ENCODE data around the gene FBXO21. TPM values are rescaled to one million over a fixed set of nuclear protein-coding genes. Genes with fewer than 3 reads are reported as not detected.
"Not testable (repeated sequence)": the region's sequence is repeated elsewhere in the genome, so short reads cannot be mapped to it uniquely, and the experiment has no call there.

FBXO21 gene
- total and polyA plus RNA-seq, 2 experiments from 2014 or later, result 53.7 to 203 TPM

- no peak for DNase-seq (ENCODE audit: low read depth in 1 of 2, low spot score in 1 of 2)
- H3K9me3 ChIP-seq (ENCODE audit: low read depth), result no peaks in the 10 kb centered on the region
- TF ChIP-seq CTCF (IDR thresholded peaks at IDR 0.05; ENCODE audit: low read depth, low read length), result no peak
- H3K27ac ChIP-seq, result no peak overlapping the region
- no peaks in the 10 kb centered on the region for H3K27me3 ChIP-seq
- no peak overlapping the region for H3K4me3 ChIP-seq
- H3K36me3 ChIP-seq, result no peaks in the 10 kb centered on the region
- no peaks in the 10 kb centered on the region for H3K4me1 ChIP-seq (ENCODE audit: low read depth)
These were observed 11.8 kb upstream of the FBXO21 start for GRCh38 chr12:117202033-117202432.

GRCh38 chr12:117199956-117200744, 9.9 kb upstream of the FBXO21 start:
- not testable (repeated sequence) for DNase-seq (ENCODE audit: low read depth in 1 of 2, low spot score in 1 of 2); H3K27ac ChIP-seq; H3K27me3 ChIP-seq; H3K4me3 ChIP-seq; H3K36me3 ChIP-seq; H3K4me1 ChIP-seq (ENCODE audit: low read depth); H3K9me3 ChIP-seq (ENCODE audit: low read depth)

- not testable (repeated sequence) for H3K4me1 ChIP-seq (ENCODE audit: low read depth); DNase-seq (ENCODE audit: low read depth in 1 of 2, low spot score in 1 of 2); H3K36me3 ChIP-seq
These were observed 6.1 kb upstream of the FBXO21 start for GRCh38 chr12:117196334-117196733.

GRCh38 chr12:117195027-117195426, 4.8 kb upstream of the FBXO21 start:
- H3K9me3 ChIP-seq (ENCODE audit: low read depth); H3K27me3 ChIP-seq; H3K36me3 ChIP-seq; H3K4me3 ChIP-seq; DNase-seq (ENCODE audit: low read depth in 1 of 2, low spot score in 1 of 2); H3K27ac ChIP-seq; H3K4me1 ChIP-seq (ENCODE audit: low read depth): not testable (repeated sequence)

More at GRCh38 chr12:117196334-117196733, 6.1 kb upstream of the FBXO21 start:
- not testable (repeated sequence) for H3K27me3 ChIP-seq; H3K4me3 ChIP-seq; H3K9me3 ChIP-seq (ENCODE audit: low read depth); H3K27ac ChIP-seq

GRCh38 chr12:117193903-117194302, 3.6 kb upstream of the FBXO21 start:
- Histone ChIP-seq H3K27ac (no peak overlapping the region), H3K27me3 (no peaks in the 10 kb centered on the region), H3K36me3 (no peaks in the 10 kb centered on the region), H3K4me1 (ENCODE audit: low read depth) (peaks cover 4% of the 10 kb centered on the region), H3K4me3 (no peak overlapping the region), H3K9me3 (ENCODE audit: low read depth) (no peaks in the 10 kb centered on the region)
- DNase-seq (ENCODE audit: low read depth in 1 of 2, low spot score in 1 of 2), result no peak
- TF ChIP-seq CTCF (IDR thresholded peaks at IDR 0.05; ENCODE audit: low read depth, low read length), result no peak

- H3K4me3 ChIP-seq; H3K27ac ChIP-seq; H3K4me1 ChIP-seq (ENCODE audit: low read depth); H3K27me3 ChIP-seq; DNase-seq (ENCODE audit: low read depth in 1 of 2, low spot score in 1 of 2); H3K9me3 ChIP-seq (ENCODE audit: low read depth); H3K36me3 ChIP-seq: not testable (repeated sequence)
These were observed 2.3 kb upstream of the FBXO21 start for GRCh38 chr12:117192581-117192980.

- H3K4me1 ChIP-seq (ENCODE audit: low read depth), result peaks cover 4% of the 10 kb centered on the region
- no peaks in the 10 kb centered on the region for H3K9me3 ChIP-seq (ENCODE audit: low read depth)
- no peaks in the 10 kb centered on the region for H3K27me3 ChIP-seq
- H3K36me3 ChIP-seq, result peaks cover 4% of the 10 kb centered on the region
- no peak overlapping the region for H3K27ac ChIP-seq
- DNase-seq (ENCODE audit: low read depth in 1 of 2, low spot score in 1 of 2), result peak in 1 of 2 donors; percentile 58
- no peak overlapping the region for H3K4me3 ChIP-seq
- no peak for TF ChIP-seq CTCF (IDR thresholded peaks at IDR 0.05; ENCODE audit: low read depth, low read length)
These were observed 1.8 kb upstream of the FBXO21 start for GRCh38 chr12:117192057-117192456.
